Karpas-422 (cell line): ENCODE measurements around the gene ARMC7. TPM values are rescaled to one million over a fixed set of nuclear protein-coding genes. Genes with fewer than 3 reads are reported as not detected.

Experiments
- DNase-seq: peaks from one replicate; pipeline ENCODE4 v3.0.0-alpha.2; 2015
- H2AFZ ChIP-seq: fragments of 200-600 bp; sonication (generic); 2 replicates; pipeline ENCODE4 v1.6.1; 2014; ENCODE audit warnings: antibody characterized with exemption, low read length, mixed read lengths
- H3K27ac ChIP-seq: fragments of 200-600 bp; sonication (generic); 2 replicates; pipeline ENCODE4 v1.5.1; 2014; ENCODE audit warnings: mild to moderate bottlenecking, low read length, moderate library complexity
- H3K27me3 ChIP-seq: fragments of 200-600 bp; sonication (generic); 2 replicates; pipeline ENCODE4 v1.6.1; 2014; ENCODE audit warnings: low read length, mixed read lengths
- H3K36me3 ChIP-seq: fragments of 200-600 bp; sonication (generic); 2 replicates; pipeline ENCODE4 v1.6.1; 2014; ENCODE audit warnings: low read length, mixed read lengths; ENCODE audit not compliant: insufficient read depth
- H3K4me1 ChIP-seq: fragments of 200-600 bp; sonication (generic); 2 replicates; pipeline ENCODE4 v1.6.1; 2014; ENCODE audit warnings: mild to moderate bottlenecking, low read length, mixed read lengths
- H3K4me2 ChIP-seq: fragments of 200-600 bp; sonication (generic); 2 replicates; pipeline ENCODE4 v1.6.1; 2014; ENCODE audit warnings: low read length, low read depth, mild to moderate bottlenecking; ENCODE audit not compliant: poor library complexity, severe bottlenecking
- H3K4me3 ChIP-seq: fragments of 200-600 bp; sonication (generic); 2 replicates; pipeline ENCODE4 v1.5.1; 2014; ENCODE audit warnings: mild to moderate bottlenecking, antibody characterized with exemption, low read length, mixed read lengths
- H3K79me2 ChIP-seq: fragments of 200-600 bp; sonication (generic); 2 replicates; pipeline ENCODE4 v1.6.1; 2014; ENCODE audit warnings: mild to moderate bottlenecking, low read length, mixed read lengths
- H3K9ac ChIP-seq: fragments of 200-600 bp; sonication (generic); 2 replicates; pipeline ENCODE4 v1.6.0; 2014; ENCODE audit warnings: low read length
- H3K9me2 ChIP-seq: fragments of 200-600 bp; sonication (generic), shearing (Covaris generic); replicated peaks from 2 replicates; pipeline ENCODE4 v1.6.0; 2014; ENCODE audit warnings: mild to moderate bottlenecking, low read length, moderate library complexity; ENCODE audit not compliant: insufficient read depth
- H3K9me3 ChIP-seq: fragments of 300-700, 200-600 bp; sonication (generic); 2 replicates; pipeline ENCODE4 v1.6.1; 2014; ENCODE audit warnings: low read length, mixed read lengths
- H4K20me1 ChIP-seq: fragments of 200-600 bp; sonication (generic); 2 replicates; pipeline ENCODE4 v1.6.1; 2014; ENCODE audit warnings: mild to moderate bottlenecking, antibody characterized with exemption, low read length, low read depth; ENCODE audit not compliant: insufficient read depth
- small RNA-seq: library from RNA; depleted of rRNA; stranded (forward); fragments of <200 nt; gene quantifications from one replicate; pipeline ENCODE3, GENCODE V24; 2014
- total RNA-seq: library from RNA; depleted of rRNA; stranded (reverse); fragments of >200 nt; shearing (Covaris generic); gene quantifications from 2 replicates; pipeline ENCODE4 v1.2.3, GENCODE V29; 2014; ENCODE audit warnings: low replicate concordance; rRNA removed

The ARMC7 gene
- total RNA-seq, 1 experiment from 2014 or later: 6.1 TPM

DNA sequence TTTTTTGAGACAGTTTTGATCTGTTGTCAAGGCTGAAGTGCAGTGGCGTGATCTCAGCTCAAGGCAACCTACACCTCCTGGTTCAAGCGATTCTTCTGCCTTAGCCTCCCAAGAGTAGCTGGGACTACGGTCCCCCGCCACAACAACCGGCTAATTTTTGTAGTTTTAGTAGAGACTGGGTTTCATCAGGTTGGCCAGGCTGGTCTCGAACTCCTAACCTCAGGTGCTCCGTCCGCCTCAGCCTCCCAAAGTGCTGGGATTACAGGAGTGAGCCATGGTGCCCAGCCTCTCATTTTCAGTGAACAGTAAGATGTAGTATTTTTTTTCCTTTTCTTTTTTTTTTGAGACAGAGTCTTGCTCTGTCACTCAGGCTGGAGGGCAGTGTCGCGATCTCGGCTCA is 65.2 kb downstream of the ARMC7 start:
- Histone ChIP-seq H2AFZ (no peak overlapping the region), H3K9ac (no peak overlapping the region), H3K9me2 (no peaks in the 10 kb centered on the region), H3K27ac (no peak overlapping the region), H3K4me3 (no peak overlapping the region), H3K36me3 (peaks cover 60% of the 10 kb centered on the region; the same call in 1 of the 2 replicates), H3K79me2 (peaks cover 84% of the 10 kb centered on the region), H3K9me3 (no peaks in the 10 kb centered on the region), H3K4me2 (no peak overlapping the region), H3K27me3 (no peaks in the 10 kb centered on the region), H4K20me1 (peaks cover 13% of the 10 kb centered on the region; the same call in 1 of the 2 replicates), H3K4me1 (no peaks in the 10 kb centered on the region)
- no peak for DNase-seq

- H3K9me3 ChIP-seq: no peaks in the 10 kb centered on the region
- no peaks in the 10 kb centered on the region for H3K27me3 ChIP-seq
- H2AFZ ChIP-seq: no peak overlapping the region
- peaks cover 51% of the 10 kb centered on the region; the same call in 1 of the 2 replicates for H3K36me3 ChIP-seq
- H3K79me2 ChIP-seq: peaks cover 85% of the 10 kb centered on the region
- peaks cover 12% of the 10 kb centered on the region for H3K4me1 ChIP-seq
- DNase-seq: no peak
- no peaks in the 10 kb centered on the region for H3K9me2 ChIP-seq
- H3K4me3 ChIP-seq: no peak overlapping the region
- H3K4me2 ChIP-seq: no peak overlapping the region
- peaks cover 23% of the 10 kb centered on the region for H4K20me1 ChIP-seq
- H3K9ac ChIP-seq: no peak overlapping the region
- no peak overlapping the region for H3K27ac ChIP-seq
Observed at GRCh38 chr17:75176625-75177024, 66.9 kb downstream of the ARMC7 start.

GRCh38 chr17:75178453-75178852 is 68.7 kb downstream of the ARMC7 start:
- no peaks in the 10 kb centered on the region for H3K27me3 ChIP-seq
- no peak overlapping the region for H3K4me2 ChIP-seq
- H2AFZ ChIP-seq: no peak overlapping the region
- no peak overlapping the region for H3K4me3 ChIP-seq
- no peak overlapping the region for H3K9ac ChIP-seq
- peaks cover 17% of the 10 kb centered on the region for H3K4me1 ChIP-seq
- H3K79me2 ChIP-seq: peaks cover 79% of the 10 kb centered on the region
- H3K9me3 ChIP-seq: no peaks in the 10 kb centered on the region
- DNase-seq: no peak
- H3K9me2 ChIP-seq: no peaks in the 10 kb centered on the region
- no peak overlapping the region for H3K27ac ChIP-seq
- H4K20me1 ChIP-seq: peaks cover 28% of the 10 kb centered on the region
- peaks cover 43% of the 10 kb centered on the region; the same call in 1 of the 2 replicates for H3K36me3 ChIP-seq

Small RNA genes lying within 50 kb of the gene (small RNA-seq; reads per million reads assigned to genes)
- gene AC111186.1 (not detected), gene RF00019 (not detected)

Other genes with a start within 250 kb of the ARMC7 start
- 3.2 and 8.4 TPM in 2 replicates for gene FDXR, start 237.0 kb upstream of the ARMC7 start, total RNA-seq
- not detected in 2 replicates for gene FADS6, start 216.3 kb upstream of the ARMC7 start, total RNA-seq
- not detected in 2 replicates for gene USH1G, start 186.7 kb upstream of the ARMC7 start, total RNA-seq
- not detected in 2 replicates for gene OTOP2, start 185.7 kb upstream of the ARMC7 start, total RNA-seq
- not detected in 2 replicates for gene OTOP3, start 174.1 kb upstream of the ARMC7 start, total RNA-seq
- gene HID1, start 137.2 kb upstream of the ARMC7 start, total RNA-seq: 0.65 TPM in 1 of 2 replicates, not detected in the other
- not detected in 2 replicates for gene CDR2L, start 122.3 kb upstream of the ARMC7 start, total RNA-seq
- 33.8 and 34.6 TPM in 2 replicates for gene MRPL58, start 97.3 kb upstream of the ARMC7 start, total RNA-seq
- 186 and 187 TPM in 2 replicates for gene ATP5PD, start 63.0 kb upstream of the ARMC7 start, total RNA-seq
- 21.0 and 24.7 TPM in 2 replicates for gene KCTD2, start 62.7 kb upstream of the ARMC7 start, total RNA-seq
- not detected in 2 replicates for gene SLC16A5, start 22.0 kb upstream of the ARMC7 start, total RNA-seq
- gene NT5C, start 21.8 kb downstream of the ARMC7 start, total RNA-seq: 43.6 and 174 TPM in 2 replicates
- gene JPT1, start 44.5 kb downstream of the ARMC7 start, total RNA-seq: 98.2 and 159 TPM in 2 replicates
- 136 and 177 TPM in 2 replicates for gene SUMO2, start 73.0 kb downstream of the ARMC7 start, total RNA-seq
- 40.6 and 47.8 TPM in 2 replicates for gene NUP85, start 95.7 kb downstream of the ARMC7 start, total RNA-seq
- 23.4 and 45.1 TPM in 2 replicates for gene GGA3, start 151.6 kb downstream of the ARMC7 start, total RNA-seq
- gene MRPS7, start 151.9 kb downstream of the ARMC7 start, total RNA-seq: 48.8 and 58.7 TPM in 2 replicates
- gene MIF4GD, start 161.3 kb downstream of the ARMC7 start, total RNA-seq: 44.4 and 63.3 TPM in 2 replicates
- gene SLC25A19, start 179.5 kb downstream of the ARMC7 start, total RNA-seq: 36.5 and 43.1 TPM in 2 replicates